Measurements from ENCODE around the gene PLAAT1. TPM values are rescaled to one million over a fixed set of nuclear protein-coding genes. Genes with fewer than 3 reads are reported as not detected.

Gene PLAAT1
- 0.90 TPM for total RNA-seq
- polyA plus RNA-seq = 0.60 TPM

GRCh38 chr3:193240850-193241706 is at the start of gene PLAAT1:
TSS of gene PLAAT1 (plus strand) at chr3:193241222. CDS start at chr3:193255651, 14,429 bp downstream.
- Histone ChIP-seq H3K4me3 (ENCODE audit: low read depth, low read length) (peak within 1 kb of the TSS; percentile 39), H3K36me3 (ENCODE audit: insufficient read depth) (no peaks in the 10 kb centered on the region), H3K4me1 (ENCODE audit: insufficient read depth) (no peaks in the 10 kb centered on the region), H3K27ac (ENCODE audit: low read depth) (no peak within 1 kb of the TSS)
- DNase-seq (ENCODE audit: extremely low spot score) = peak; percentile 21
- under 1% methylated on average over 93 of the region's 93 CpGs for WGBS

GRCh38 chr3:193194371-193194770 is 46.7 kb upstream of the PLAAT1 start:
- no peak overlapping the region for H3K4me3 ChIP-seq (ENCODE audit: low read depth, low read length)
- 23% methylated on average over 3 of the region's 3 CpGs for WGBS
- H3K27ac ChIP-seq (ENCODE audit: low read depth) = no peak overlapping the region
- H3K36me3 ChIP-seq (ENCODE audit: insufficient read depth) = no peaks in the 10 kb centered on the region
- no peaks in the 10 kb centered on the region for H3K4me1 ChIP-seq (ENCODE audit: insufficient read depth)
- DNase-seq (ENCODE audit: extremely low spot score) = no peak

GRCh38 chr3:193196746-193197145 is 44.3 kb upstream of the PLAAT1 start:
- Histone ChIP-seq H3K4me3 (ENCODE audit: low read depth, low read length) (no peak overlapping the region), H3K4me1 (ENCODE audit: insufficient read depth) (no peaks in the 10 kb centered on the region), H3K27ac (ENCODE audit: low read depth) (no peak overlapping the region), H3K36me3 (ENCODE audit: insufficient read depth) (no peaks in the 10 kb centered on the region)
- DNase-seq (ENCODE audit: extremely low spot score) = no peak
- 72% methylated on average over 2 of the region's 2 CpGs for WGBS

- H3K27ac ChIP-seq (ENCODE audit: low read depth) = no peak overlapping the region
- no peaks in the 10 kb centered on the region for H3K36me3 ChIP-seq (ENCODE audit: insufficient read depth)
- no peak for DNase-seq (ENCODE audit: extremely low spot score)
- H3K4me1 ChIP-seq (ENCODE audit: insufficient read depth) = no peaks in the 10 kb centered on the region
- H3K4me3 ChIP-seq (ENCODE audit: low read depth, low read length) = no peak overlapping the region
- WGBS = 33% methylated on average over 5 of the region's 5 CpGs
Measured at GRCh38 chr3:193207290-193208273, 33.4 kb upstream of the PLAAT1 start.

GRCh38 chr3:193210618-193211017 is 30.4 kb upstream of the PLAAT1 start:
- H3K27ac ChIP-seq (ENCODE audit: low read depth) = no peak overlapping the region
- no peaks in the 10 kb centered on the region for H3K36me3 ChIP-seq (ENCODE audit: insufficient read depth)
- H3K4me1 ChIP-seq (ENCODE audit: insufficient read depth) = no peaks in the 10 kb centered on the region
- H3K4me3 ChIP-seq (ENCODE audit: low read depth, low read length) = no peak overlapping the region
- DNase-seq (ENCODE audit: extremely low spot score) = no peak
- WGBS = 78% methylated on average over 1 of the region's 1 CpG

- Histone ChIP-seq H3K36me3 (ENCODE audit: insufficient read depth) (no peaks in the 10 kb centered on the region), H3K27ac (ENCODE audit: low read depth) (no peak overlapping the region), H3K4me1 (ENCODE audit: insufficient read depth) (no peaks in the 10 kb centered on the region), H3K4me3 (ENCODE audit: low read depth, low read length) (no peak overlapping the region)
- 73% methylated on average over 2 of the region's 2 CpGs for WGBS
- DNase-seq (ENCODE audit: extremely low spot score) = no peak
Measured at GRCh38 chr3:193211173-193211572, 29.8 kb upstream of the PLAAT1 start.

GRCh38 chr3:193211984-193212383 is 29.0 kb upstream of the PLAAT1 start:
- WGBS = 55% methylated on average over 1 of the region's 1 CpG
- Histone ChIP-seq H3K4me1 (ENCODE audit: insufficient read depth) (no peaks in the 10 kb centered on the region), H3K4me3 (ENCODE audit: low read depth, low read length) (no peak overlapping the region), H3K27ac (ENCODE audit: low read depth) (no peak overlapping the region), H3K36me3 (ENCODE audit: insufficient read depth) (no peaks in the 10 kb centered on the region)
- no peak for DNase-seq (ENCODE audit: extremely low spot score)

GRCh38 chr3:193212844-193213243 is 28.2 kb upstream of the PLAAT1 start:
- no peaks in the 10 kb centered on the region for H3K36me3 ChIP-seq (ENCODE audit: insufficient read depth)
- WGBS = 32% methylated on average over 1 of the region's 1 CpG
- H3K27ac ChIP-seq (ENCODE audit: low read depth) = no peak overlapping the region
- no peak overlapping the region for H3K4me3 ChIP-seq (ENCODE audit: low read depth, low read length)
- no peak for DNase-seq (ENCODE audit: extremely low spot score)
- no peaks in the 10 kb centered on the region for H3K4me1 ChIP-seq (ENCODE audit: insufficient read depth)

- Histone ChIP-seq H3K27ac (ENCODE audit: low read depth) (no peak overlapping the region), H3K4me1 (ENCODE audit: insufficient read depth) (no peaks in the 10 kb centered on the region), H3K36me3 (ENCODE audit: insufficient read depth) (no peaks in the 10 kb centered on the region), H3K4me3 (ENCODE audit: low read depth, low read length) (no peak overlapping the region)
- no peak for DNase-seq (ENCODE audit: extremely low spot score)
- WGBS = 67% methylated on average over 3 of the region's 3 CpGs
Measured at GRCh38 chr3:193214445-193214844, 26.6 kb upstream of the PLAAT1 start.

- H3K27ac ChIP-seq (ENCODE audit: low read depth) = no peak overlapping the region
- no peak overlapping the region for H3K4me3 ChIP-seq (ENCODE audit: low read depth, low read length)
- DNase-seq (ENCODE audit: extremely low spot score) = no peak
- H3K4me1 ChIP-seq (ENCODE audit: insufficient read depth) = no peaks in the 10 kb centered on the region
- WGBS = 86% methylated on average over 6 of the region's 6 CpGs
- H3K36me3 ChIP-seq (ENCODE audit: insufficient read depth) = no peaks in the 10 kb centered on the region
Measured at GRCh38 chr3:193225302-193226125, 15.5 kb upstream of the PLAAT1 start.

GRCh38 chr3:193228206-193228605 is 12.8 kb upstream of the PLAAT1 start:
- H3K27ac ChIP-seq (ENCODE audit: low read depth) = no peak overlapping the region
- H3K4me3 ChIP-seq (ENCODE audit: low read depth, low read length) = no peak overlapping the region
- DNase-seq (ENCODE audit: extremely low spot score) = no peak
- no peaks in the 10 kb centered on the region for H3K36me3 ChIP-seq (ENCODE audit: insufficient read depth)
- no peaks in the 10 kb centered on the region for H3K4me1 ChIP-seq (ENCODE audit: insufficient read depth)
- WGBS = 90% methylated on average over 6 of the region's 6 CpGs

GRCh38 chr3:193229851-193230420 is 11.1 kb upstream of the PLAAT1 start:
- no peak for DNase-seq (ENCODE audit: extremely low spot score)
- WGBS = 82% methylated on average over 4 of the region's 4 CpGs
- no peak overlapping the region for H3K4me3 ChIP-seq (ENCODE audit: low read depth, low read length)
- H3K36me3 ChIP-seq (ENCODE audit: insufficient read depth) = no peaks in the 10 kb centered on the region
- H3K4me1 ChIP-seq (ENCODE audit: insufficient read depth) = no peaks in the 10 kb centered on the region
- H3K27ac ChIP-seq (ENCODE audit: low read depth) = no peak overlapping the region

GRCh38 chr3:193230610-193231009 is 10.4 kb upstream of the PLAAT1 start:
- WGBS = 80% methylated on average over 4 of the region's 4 CpGs
- no peak overlapping the region for H3K27ac ChIP-seq (ENCODE audit: low read depth)
- no peaks in the 10 kb centered on the region for H3K36me3 ChIP-seq (ENCODE audit: insufficient read depth)
- no peak overlapping the region for H3K4me3 ChIP-seq (ENCODE audit: low read depth, low read length)
- DNase-seq (ENCODE audit: extremely low spot score) = no peak
- H3K4me1 ChIP-seq (ENCODE audit: insufficient read depth) = no peaks in the 10 kb centered on the region

All from urinary bladder (tissue), 4 donors.